MM.1S (cell line): Measurements from ENCODE around the gene CTCFL.

ENCODE experiments used
- DNase-seq: peaks from one replicate; pipeline ENCODE4 v3.0.0-alpha.2; 2015
- H2AFZ ChIP-seq: fragments of 300-600 bp; sonication (generic); 2 replicates; pipeline ENCODE4 v1.6.0; 2016; ENCODE audit warnings: antibody characterized with exemption, low read length
- H3F3A ChIP-seq: fragments of 300-600 bp; sonication (generic); 2 replicates; pipeline ENCODE4 v1.6.1; 2016; ENCODE audit warnings: mild to moderate bottlenecking, antibody characterized with exemption, low read length, moderate library complexity, mixed read lengths; ENCODE audit not compliant: insufficient read depth
- H3K27ac ChIP-seq: fragments of 300-600 bp; sonication (generic); 2 replicates; pipeline ENCODE4 v1.5.1; 2016; ENCODE audit warnings: mild to moderate bottlenecking, low read length
- H3K27me3 ChIP-seq: fragments of 300-600 bp; sonication (generic); replicated peaks from 2 replicates; pipeline ENCODE4 v1.6.0; 2016; ENCODE audit warnings: low read length; ENCODE audit not compliant: insufficient read depth
- H3K36me3 ChIP-seq: fragments of 300-600 bp; sonication (generic); replicated peaks from 2 replicates; pipeline ENCODE4 v1.6.1; 2016; ENCODE audit warnings: mild to moderate bottlenecking, low read length, mixed read lengths; ENCODE audit not compliant: insufficient read depth
- H3K4me1 ChIP-seq: fragments of 300-600 bp; sonication (generic); 2 replicates; pipeline ENCODE4 v1.6.1; 2016; ENCODE audit warnings: low read length, mixed read lengths
- H3K4me2 ChIP-seq: fragments of 300-600 bp; sonication (generic); 2 replicates; pipeline ENCODE4 v1.6.0; 2016; ENCODE audit warnings: low read depth, low read length
- H3K4me3 ChIP-seq: fragments of 300-600 bp; sonication (generic); 2 replicates; pipeline ENCODE4 v1.5.1; 2016; ENCODE audit warnings: low read length, mixed read lengths
- H3K79me2 ChIP-seq: fragments of 300-600 bp; sonication (generic); 2 replicates; pipeline ENCODE4 v1.6.1; 2016; ENCODE audit warnings: mixed run types, low read length, mixed read lengths
- H3K9ac ChIP-seq: fragments of 300-600 bp; sonication (generic); 2 replicates; pipeline ENCODE4 v1.6.1; 2016; ENCODE audit warnings: low read length, mixed read lengths
- H3K9me2 ChIP-seq: fragments of 300-600 bp; sonication (generic); replicated peaks from 2 replicates; pipeline ENCODE4 v1.6.1; 2016; ENCODE audit warnings: mild to moderate bottlenecking, low read length, mixed read lengths; ENCODE audit not compliant: insufficient read depth
- H3K9me3 ChIP-seq: fragments of 300-600 bp; sonication (generic); replicated peaks from 2 replicates; pipeline ENCODE4 v1.6.1; 2016; ENCODE audit warnings: mild to moderate bottlenecking, low read length, mixed read lengths; ENCODE audit not compliant: insufficient read depth
- H4K20me1 ChIP-seq: fragments of 300-600 bp; sonication (generic); 2 replicates; pipeline ENCODE4 v1.6.1; 2016; ENCODE audit warnings: mild to moderate bottlenecking, low read length, moderate library complexity, mixed read lengths; ENCODE audit not compliant: insufficient read depth
- EZH2 ChIP-seq: fragments of 300-600 bp; sonication (generic); optimal IDR thresholded peaks from 2 replicates; pipeline ENCODE3; 2017; ENCODE audit warnings: low read depth, mild to moderate bottlenecking, antibody characterized with exemption, low read length, mixed read lengths
- EZH2phosphoT487 ChIP-seq: fragments of 300-600 bp; sonication (generic); IDR thresholded peaks from 2 replicates; pipeline ENCODE4 v1.6.1; 2018; ENCODE audit warnings: antibody characterized with exemption, low read length
- TF ChIP-seq, protein P1 (sequence below): fragments of 300-600 bp; sonication (generic); IDR thresholded peaks from 2 replicates; pipeline ENCODE4 v1.5.1; 2016; ENCODE audit warnings: antibody characterized with exemption, low read length, mixed read lengths

Gene CTCFL

DNA sequence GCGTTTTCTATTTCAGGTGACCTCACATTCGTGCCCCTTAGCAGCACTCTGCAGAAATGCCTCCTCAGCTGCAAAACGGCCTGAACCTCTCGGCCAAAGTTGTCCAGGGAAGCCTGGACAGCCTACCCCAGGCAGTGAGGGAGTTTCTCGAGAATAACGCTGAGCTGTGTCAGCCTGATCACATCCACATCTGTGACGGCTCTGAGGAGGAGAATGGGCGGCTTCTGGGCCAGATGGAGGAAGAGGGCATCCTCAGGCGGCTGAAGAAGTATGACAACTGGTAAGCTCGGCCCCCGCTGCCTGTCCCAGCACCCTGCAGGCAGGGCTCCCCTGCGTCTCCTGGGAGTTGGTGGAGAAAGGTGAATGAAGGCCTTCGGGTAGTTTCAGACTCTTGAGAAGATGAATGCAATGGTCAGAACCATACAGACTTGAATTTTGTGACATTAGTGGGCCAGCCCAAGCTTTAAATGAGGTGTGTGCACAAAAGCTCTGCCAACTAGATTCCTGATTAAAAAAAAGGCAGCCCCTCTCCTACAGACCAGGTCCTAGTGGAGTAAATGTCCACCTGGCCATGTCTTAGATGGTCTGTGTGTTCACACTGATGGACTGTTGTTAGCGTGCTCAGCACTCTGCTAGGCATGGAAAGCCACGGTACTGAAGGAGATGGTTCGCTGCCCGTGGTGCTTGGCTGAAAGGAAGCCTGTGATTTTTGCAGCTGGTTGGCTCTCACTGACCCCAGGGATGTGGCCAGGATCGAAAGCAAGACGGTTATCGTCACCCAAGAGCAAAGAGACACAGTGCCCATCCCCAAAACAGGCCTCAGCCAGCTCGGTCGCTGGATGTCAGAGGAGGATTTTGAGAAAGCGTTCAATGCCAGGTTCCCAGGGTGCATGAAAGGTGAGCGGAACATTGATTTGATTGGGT, 36.7 kb upstream of the CTCFL start:
- TF ChIP-seq, protein P1, sequence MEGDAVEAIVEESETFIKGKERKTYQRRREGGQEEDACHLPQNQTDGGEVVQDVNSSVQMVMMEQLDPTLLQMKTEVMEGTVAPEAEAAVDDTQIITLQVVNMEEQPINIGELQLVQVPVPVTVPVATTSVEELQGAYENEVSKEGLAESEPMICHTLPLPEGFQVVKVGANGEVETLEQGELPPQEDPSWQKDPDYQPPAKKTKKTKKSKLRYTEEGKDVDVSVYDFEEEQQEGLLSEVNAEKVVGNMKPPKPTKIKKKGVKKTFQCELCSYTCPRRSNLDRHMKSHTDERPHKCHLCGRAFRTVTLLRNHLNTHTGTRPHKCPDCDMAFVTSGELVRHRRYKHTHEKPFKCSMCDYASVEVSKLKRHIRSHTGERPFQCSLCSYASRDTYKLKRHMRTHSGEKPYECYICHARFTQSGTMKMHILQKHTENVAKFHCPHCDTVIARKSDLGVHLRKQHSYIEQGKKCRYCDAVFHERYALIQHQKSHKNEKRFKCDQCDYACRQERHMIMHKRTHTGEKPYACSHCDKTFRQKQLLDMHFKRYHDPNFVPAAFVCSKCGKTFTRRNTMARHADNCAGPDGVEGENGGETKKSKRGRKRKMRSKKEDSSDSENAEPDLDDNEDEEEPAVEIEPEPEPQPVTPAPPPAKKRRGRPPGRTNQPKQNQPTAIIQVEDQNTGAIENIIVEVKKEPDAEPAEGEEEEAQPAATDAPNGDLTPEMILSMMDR, result no peak
- TF ChIP-seq EZH2phosphoT487 (no peak), EZH2 (no peak)
- Histone ChIP-seq H3K4me3 (no peak overlapping the region), H4K20me1 (no peaks in the 10 kb centered on the region), H3K27ac (no peak overlapping the region), H3K9me3 (no peaks in the 10 kb centered on the region), H3K4me1 (no peaks in the 10 kb centered on the region), H3K79me2 (no peaks in the 10 kb centered on the region), H2AFZ (no peak overlapping the region), H3K27me3 (peaks cover 100% of the 10 kb centered on the region), H3F3A (no peaks in the 10 kb centered on the region), H3K9me2 (no peaks in the 10 kb centered on the region), H3K9ac (no peak overlapping the region), H3K4me2 (no peak overlapping the region), H3K36me3 (no peaks in the 10 kb centered on the region)
- DNase-seq, result no peak

DNA sequence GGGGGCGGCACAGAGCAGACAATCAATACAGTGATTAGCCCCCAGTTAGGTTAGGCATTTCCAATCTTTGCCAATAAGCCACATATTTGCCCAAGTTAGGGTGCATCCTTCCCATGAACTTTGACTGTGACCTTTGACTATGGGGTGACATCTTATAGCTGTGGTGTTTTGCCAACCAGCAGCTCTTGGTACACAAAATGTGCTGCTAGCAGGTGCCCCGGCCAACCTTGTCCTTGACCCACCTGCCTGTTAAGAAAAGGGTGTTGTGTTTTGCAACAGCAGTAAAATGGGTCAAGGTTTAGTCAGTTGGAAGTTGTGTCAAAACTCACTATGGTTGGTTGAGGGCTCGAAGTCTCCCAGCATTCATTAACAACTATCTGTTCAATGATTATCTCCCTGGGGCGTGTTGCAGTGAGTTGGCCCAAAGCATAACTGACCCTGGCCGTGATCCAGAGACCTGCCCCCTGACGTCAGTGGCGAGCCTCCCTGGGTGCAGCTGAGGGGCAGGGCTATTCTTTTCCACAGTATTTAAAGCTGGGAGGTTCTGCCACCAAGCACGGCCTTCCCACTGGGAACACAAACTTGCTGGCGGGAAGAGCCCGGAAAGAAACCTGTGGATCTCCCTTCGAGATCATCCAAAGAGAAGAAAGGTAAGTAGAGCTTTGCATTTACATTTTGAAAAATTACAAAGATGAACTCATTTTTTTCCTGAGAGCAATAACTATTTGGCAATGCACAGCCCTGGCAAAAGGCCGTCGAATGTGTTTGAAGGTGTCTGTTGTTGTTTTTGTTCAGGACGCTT, 35.8 kb upstream of the CTCFL start, which contains the start of gene PCK1:
TSS of gene PCK1 (plus strand) at position 557 of the 802 bp plus-strand sequence. CDS start 302 bp downstream, outside the sequence.
- H4K20me1 ChIP-seq, result no peaks in the 10 kb centered on the region
- no peak for DNase-seq
- H3K79me2 ChIP-seq, result no peaks in the 10 kb centered on the region
- peaks cover 100% of the 10 kb centered on the region for H3K27me3 ChIP-seq
- no peak within 1 kb of the TSS for H3K4me3 ChIP-seq
- no peaks in the 10 kb centered on the region for H3K9me3 ChIP-seq
- H3K27ac ChIP-seq, result no peak within 1 kb of the TSS
- H3F3A ChIP-seq, result no peaks in the 10 kb centered on the region
- H3K4me2 ChIP-seq, result no peak within 1 kb of the TSS
- no peaks in the 10 kb centered on the region for H3K9me2 ChIP-seq
- H3K9ac ChIP-seq, result no peak within 1 kb of the TSS
- TF ChIP-seq, protein P1, result no peak
- TF ChIP-seq EZH2 (no peak), EZH2phosphoT487 (no peak)
- no peak within 1 kb of the TSS for H2AFZ ChIP-seq
- H3K36me3 ChIP-seq, result no peaks in the 10 kb centered on the region
- H3K4me1 ChIP-seq, result no peaks in the 10 kb centered on the region

- Histone ChIP-seq H3K4me3 (no peak overlapping the region), H3K4me1 (no peaks in the 10 kb centered on the region), H3F3A (no peaks in the 10 kb centered on the region), H3K36me3 (no peaks in the 10 kb centered on the region), H3K9ac (no peak overlapping the region), H3K9me3 (no peaks in the 10 kb centered on the region), H2AFZ (no peak overlapping the region), H3K27ac (no peak overlapping the region), H3K9me2 (no peaks in the 10 kb centered on the region), H3K4me2 (no peak overlapping the region), H4K20me1 (no peaks in the 10 kb centered on the region), H3K79me2 (no peaks in the 10 kb centered on the region), H3K27me3 (peaks cover 100% of the 10 kb centered on the region)
- DNase-seq, result no peak
- TF ChIP-seq EZH2 (no peak), EZH2phosphoT487 (no peak)
- TF ChIP-seq, protein P1, result no peak
Measured at GRCh38 chr20:57559658-57560553, 35.0 kb upstream of the CTCFL start.
